ENCODE results near the gene PPP1R3C.

PPP1R3C gene

GRCh38 chr10:91592266-91592975, 40.5 kb downstream of the PPP1R3C start:
- DNase-seq (ENCODE audit: low spot score) = no peak
- Histone ChIP-seq H3K4me3 (no peak overlapping the region), H3K27ac (peak overlapping the region; percentile 92 to 93)
- TF ChIP-seq CTCF (IDR thresholded peaks at IDR 0.05) = no peak

- TF ChIP-seq CTCF (IDR thresholded peaks at IDR 0.05) = no peak
- DNase-seq (ENCODE audit: low spot score) = no peak
- Histone ChIP-seq H3K27ac (peak overlapping the region; percentile 92 to 93), H3K4me3 (no peak overlapping the region)
These were observed 41.1 kb downstream of the PPP1R3C start for GRCh38 chr10:91591797-91592174.

GRCh38 chr10:91590904-91591796, 41.7 kb downstream of the PPP1R3C start:
- Histone ChIP-seq H3K27ac (peak overlapping the region; percentile 92 to 93), H3K4me3 (no peak overlapping the region)
- no peak for TF ChIP-seq CTCF (IDR thresholded peaks at IDR 0.05)
- no peak for DNase-seq (ENCODE audit: low spot score)

- TF ChIP-seq CTCF (IDR thresholded peaks at IDR 0.05) = no peak
- Histone ChIP-seq H3K4me3 (no peak overlapping the region), H3K27ac (peak overlapping the region; percentile 92 to 93)
- DNase-seq (ENCODE audit: low spot score) = peak; percentile 89
These were observed 42.5 kb downstream of the PPP1R3C start for GRCh38 chr10:91590142-91590903.

GRCh38 chr10:91589658-91590035, 43.2 kb downstream of the PPP1R3C start:
- H3K27ac ChIP-seq = peak overlapping the region; percentile 92 to 93
- no peak overlapping the region for H3K4me3 ChIP-seq
- no peak for DNase-seq (ENCODE audit: low spot score)
- no peak for TF ChIP-seq CTCF (IDR thresholded peaks at IDR 0.05)

- Histone ChIP-seq H3K27ac (peak overlapping the region; percentile 92 to 93), H3K4me3 (no peak overlapping the region)
- DNase-seq (ENCODE audit: low spot score) = peak; percentile 83
- TF ChIP-seq CTCF (IDR thresholded peaks at IDR 0.05) = no peak
These were observed 43.7 kb downstream of the PPP1R3C start for GRCh38 chr10:91589015-91589657.

Data from coronary artery (tissue), 2 donors.